Esophagus squamous epithelium (tissue), 5 donors: ENCODE results near the gene MOSMO. TPM values are rescaled to one million over a fixed set of nuclear protein-coding genes. Genes with fewer than 3 reads are reported as not detected.

Experiments used
- DNase-seq: peaks from one replicate; lab custom pipeline; 2025; lab: John Stamatoyannopoulos, UW
- H3K27ac ChIP-seq, 4 donors: fragments of 200-600 bp; sonication (generic); one replicate each; pipeline ENCODE4 v1.5.1; 2016 to 2019; ENCODE audit warnings: mild to moderate bottlenecking in 1 of 4
- H3K27me3 ChIP-seq, 4 donors: fragments of 200-600 bp; sonication (generic); 1 replicate in 3 of 4; 2 replicates in 1 of 4; pipeline versions ENCODE4 v1.5.1 to v1.6.0; 2017 to 2021; ENCODE audit warnings: antibody characterized with exemption in 1 of 4
- H3K36me3 ChIP-seq, 3 donors: fragments of 200-600 bp; sonication (generic); one replicate each; pipeline ENCODE4 v1.5.1; 2016 to 2019
- H3K4me1 ChIP-seq, 3 donors: fragments of 200-600 bp; sonication (generic); one replicate each; pipeline ENCODE4 v1.5.1; 2017 to 2019
- H3K4me3 ChIP-seq, 4 donors: fragments of 200-600 bp; sonication (generic); 1 replicate in 3 of 4; 2 replicates in 1 of 4; pipeline ENCODE4 v1.5.1; 2016 to 2019; ENCODE audit warnings: mild to moderate bottlenecking in 2 of 4, moderate library complexity in 1 of 4
- H3K9me3 ChIP-seq, 3 donors: fragments of 200-600 bp; sonication (generic); one replicate each; pipeline ENCODE4 v1.5.1; 2016 to 2019
- CTCF ChIP-seq, 6 experiments: fragments of 450-650 bp in 4 of 6; fragments of 200-600 bp in 2 of 6; sonication (generic) in 2 of 6; IDR thresholded peaks; one replicate each; pipeline ENCODE4 v1.5.1; 2016 to 2019; ENCODE audit warnings: antibody characterized with exemption in 6 of 6, mild to moderate bottlenecking in 4 of 6, moderate library complexity in 4 of 6
- POLR2A ChIP-seq, 4 donors: fragments of 450-650 bp; IDR thresholded peaks; one replicate each; pipeline ENCODE4 v1.6.1; 2017; ENCODE audit warnings: antibody characterized with exemption in 4 of 4, mild to moderate bottlenecking in 4 of 4, moderate library complexity in 3 of 4
- WGBS, 2 donors: methylation state at CpG; one replicate each; pipeline ENCODE4 v1.1.5; 2018; 5-methylcytosine and 5-hydroxymethylcytosine counted together
- intact Hi-C: fragments of 100-400 bp; cut with DNase I; formaldehyde crosslinking; loops from one replicate; pipeline ENCODE4 v1.15.0; 2022
- total RNA-seq, 4 donors: library from RNA; depleted of rRNA; stranded (reverse); fragments of >200 nt; gene quantifications; one replicate each; pipeline ENCODE4 v1.1.0, GENCODE V29; 2016
- donor health status: DM: yes; HTN: yes; CAD: no.

The MOSMO gene
- total RNA-seq, 4 donors from 2014 or later = 4.5 to 18.9 (median 12.5) TPM

GRCh38 chr16:21971856-21972255, 36.1 kb upstream of the MOSMO start:
- Histone ChIP-seq H3K27me3 (no peaks in the 10 kb centered on the region), H3K27ac (no peak overlapping the region), H3K36me3 (peaks cover 32 to 100% (median 53%) of the 10 kb centered on the region in 3 donors), H3K4me1 (no peaks in the 10 kb centered on the region), H3K9me3 (no peaks in the 10 kb centered on the region), H3K4me3 (no peak overlapping the region)
- no peak for DNase-seq
- TF ChIP-seq CTCF (IDR thresholded peaks at IDR 0.05) = no peak
- no peak for TF ChIP-seq POLR2A (IDR thresholded peaks at IDR 0.05)
- intact Hi-C loops = no loop called here
- 100% methylated on average over 2 to 4 of the region's 4 CpGs for WGBS, 2 donors

- no peak overlapping the region for H3K4me3 ChIP-seq
- TF ChIP-seq POLR2A (IDR thresholded peaks at IDR 0.05) (no peak), CTCF (IDR thresholded peaks at IDR 0.05) (no peak)
- peaks cover 40 to 100% (median 66%) of the 10 kb centered on the region in 3 donors for H3K36me3 ChIP-seq
- no peak overlapping the region for H3K27ac ChIP-seq
- WGBS, 2 donors = 100% methylated on average over 2 of the region's 2 CpGs
- H3K27me3 ChIP-seq = no peaks in the 10 kb centered on the region
- no peaks in the 10 kb centered on the region for H3K9me3 ChIP-seq
- intact Hi-C loops = no loop called here
- no peak for DNase-seq
- H3K4me1 ChIP-seq = no peaks in the 10 kb centered on the region
These were observed 34.0 kb upstream of the MOSMO start for GRCh38 chr16:21973945-21974344.

GRCh38 chr16:21980032-21980431, 27.9 kb upstream of the MOSMO start:
- Histone ChIP-seq H3K36me3 (peaks cover 48 to 100% (median 70%) of the 10 kb centered on the region in 3 donors), H3K27me3 (no peaks in the 10 kb centered on the region), H3K4me1 (no peaks in the 10 kb centered on the region), H3K27ac (no peak overlapping the region), H3K4me3 (no peak overlapping the region), H3K9me3 (no peaks in the 10 kb centered on the region)
- intact Hi-C loops = no loop called here
- DNase-seq = no peak
- 66 to 92% methylated on average over 2 to 3 of the region's 4 CpGs for WGBS, 2 donors
- no peak for TF ChIP-seq POLR2A (IDR thresholded peaks at IDR 0.05)
- TF ChIP-seq CTCF (IDR thresholded peaks at IDR 0.05) = no peak

GRCh38 chr16:21982108-21982507, 25.8 kb upstream of the MOSMO start:
- Histone ChIP-seq H3K36me3 (peaks cover 33 to 96% (median 54%) of the 10 kb centered on the region in 3 donors), H3K27me3 (no peaks in the 10 kb centered on the region), H3K9me3 (no peaks in the 10 kb centered on the region), H3K4me3 (no peak overlapping the region), H3K4me1 (peaks cover 0 to 4% (median 0%) of the 10 kb centered on the region in 3 donors), H3K27ac (no peak overlapping the region)
- DNase-seq = no peak
- 87 to 98% methylated on average over 5 of the region's 5 CpGs for WGBS, 2 donors
- intact Hi-C loops = no loop called here
- TF ChIP-seq CTCF (IDR thresholded peaks at IDR 0.05) (no peak), POLR2A (IDR thresholded peaks at IDR 0.05) (no peak)

GRCh38 chr16:21984062-21984461, 23.8 kb upstream of the MOSMO start:
- TF ChIP-seq CTCF (IDR thresholded peaks at IDR 0.05) = no peak
- no peak for TF ChIP-seq POLR2A (IDR thresholded peaks at IDR 0.05)
- Histone ChIP-seq H3K27ac (no peak overlapping the region), H3K27me3 (no peaks in the 10 kb centered on the region), H3K4me1 (peaks cover 0 to 5% (median 0%) of the 10 kb centered on the region in 3 donors), H3K4me3 (no peak overlapping the region), H3K36me3 (peaks cover 27 to 77% (median 37%) of the 10 kb centered on the region in 3 donors), H3K9me3 (no peaks in the 10 kb centered on the region)
- no peak for DNase-seq
- WGBS, 2 donors = 83 to 88% methylated on average over 3 of the region's 3 CpGs
- intact Hi-C loops = no loop called here
